Spleen (tissue), 7 donors: ENCODE data around the gene LZTFL1.

Source experiments
- POLR2AphosphoS5 ChIP-seq, 3 donors: sonication (generic); formaldehyde crosslinking; IDR thresholded peaks; one replicate each; pipeline ENCODE4 v1.5.1; 2017; ENCODE audit warnings: antibody characterized with exemption in 3 of 3
- TF ChIP-seq, protein P1 (sequence below), 11 experiments: fragments of 200-600 bp in 7 of 11; fragments of 450-650 bp in 4 of 11; sonication (generic) in 4 of 11; IDR thresholded peaks in 8 of 11; conservative IDR thresholded peaks in 3 of 11; 1 replicate in 7 of 11; 2 replicates in 4 of 11; pipeline versions ENCODE4 v1.4.0 to v1.8.0; 2016 to 2021; ENCODE audit warnings: antibody characterized with exemption in 11 of 11, inconsistent platforms in 4 of 11, mild to moderate bottlenecking in 1 of 11
- donor health status: DM: no; HTN: no; CAD: no; lungs with moderate emphysema.
- donor health status: DM: no; HTN: no; CAD: no.
- donor health status: DM: no; HTN: no; CAD: no.

DNA sequence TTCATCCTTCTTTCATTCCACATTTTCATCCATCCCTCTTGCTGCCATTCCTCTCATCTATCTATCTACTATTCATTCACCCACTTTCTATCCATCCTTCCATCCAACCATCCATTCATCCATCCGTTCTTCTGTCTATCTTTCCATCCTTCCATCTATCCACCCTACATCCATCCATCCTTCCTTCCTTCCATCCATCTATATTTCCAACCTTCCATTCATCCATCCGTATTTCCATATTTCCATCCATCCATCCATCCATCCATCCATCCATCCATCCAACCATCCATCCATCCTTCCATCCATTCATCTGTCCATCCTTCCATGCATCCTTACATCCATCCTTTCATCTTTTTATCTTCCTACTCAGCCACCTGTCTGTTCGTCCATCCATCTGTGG lies 59.5 kb downstream of the LZTFL1 start:
- no peak for TF ChIP-seq POLR2AphosphoS5 (IDR thresholded peaks at IDR 0.05)
- TF ChIP-seq, protein P1, sequence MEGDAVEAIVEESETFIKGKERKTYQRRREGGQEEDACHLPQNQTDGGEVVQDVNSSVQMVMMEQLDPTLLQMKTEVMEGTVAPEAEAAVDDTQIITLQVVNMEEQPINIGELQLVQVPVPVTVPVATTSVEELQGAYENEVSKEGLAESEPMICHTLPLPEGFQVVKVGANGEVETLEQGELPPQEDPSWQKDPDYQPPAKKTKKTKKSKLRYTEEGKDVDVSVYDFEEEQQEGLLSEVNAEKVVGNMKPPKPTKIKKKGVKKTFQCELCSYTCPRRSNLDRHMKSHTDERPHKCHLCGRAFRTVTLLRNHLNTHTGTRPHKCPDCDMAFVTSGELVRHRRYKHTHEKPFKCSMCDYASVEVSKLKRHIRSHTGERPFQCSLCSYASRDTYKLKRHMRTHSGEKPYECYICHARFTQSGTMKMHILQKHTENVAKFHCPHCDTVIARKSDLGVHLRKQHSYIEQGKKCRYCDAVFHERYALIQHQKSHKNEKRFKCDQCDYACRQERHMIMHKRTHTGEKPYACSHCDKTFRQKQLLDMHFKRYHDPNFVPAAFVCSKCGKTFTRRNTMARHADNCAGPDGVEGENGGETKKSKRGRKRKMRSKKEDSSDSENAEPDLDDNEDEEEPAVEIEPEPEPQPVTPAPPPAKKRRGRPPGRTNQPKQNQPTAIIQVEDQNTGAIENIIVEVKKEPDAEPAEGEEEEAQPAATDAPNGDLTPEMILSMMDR (IDR thresholded peaks at IDR 0.05 in 8 of 11, conservative IDR thresholded peaks at IDR 0.05 in 3 of 11) = no peak
